ENCODE results near the gene FOXK2. TPM values are rescaled to one million over a fixed set of nuclear protein-coding genes. Genes with fewer than 3 reads are reported as not detected.

Gene FOXK2
- total and polyA plus RNA-seq, 2 of the 8 experiments (the other 6 are each of a cell fraction or from before 2014, with no cell fraction given), result 34.7 to 64.9 TPM

DNA sequence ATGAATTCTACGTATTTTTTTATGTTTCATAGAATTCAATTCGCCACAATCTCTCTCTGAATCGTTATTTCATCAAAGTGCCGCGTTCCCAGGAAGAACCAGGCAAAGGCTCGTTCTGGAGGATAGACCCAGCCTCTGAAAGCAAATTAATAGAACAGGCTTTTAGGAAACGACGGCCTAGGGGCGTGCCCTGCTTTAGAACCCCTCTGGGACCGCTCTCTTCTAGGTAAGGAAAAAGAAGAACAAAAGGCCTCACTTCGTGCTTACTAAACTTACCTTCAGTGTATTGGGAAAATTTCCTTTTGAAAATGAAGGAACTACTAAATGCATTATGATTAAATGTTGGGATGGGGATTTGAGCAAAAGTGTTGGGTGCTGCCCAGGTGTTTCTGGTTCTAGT is 63.2 kb downstream of the FOXK2 start:
- Histone ChIP-seq H3K9ac (replicated peaks in 1 of 4; ENCODE audit: extremely low read depth in 1 of 4, low read depth in 3 of 4, low read length in 3 of 4) (no peak overlapping the region), H4K20me1 (replicated peaks in 1 of 2; ENCODE audit: control insufficient read depth in 1 of 2, insufficient read depth in 2 of 2, low read length in 2 of 2) (peaks cover 5 to 9% of the 10 kb centered on the region in 2 experiments), H3K4me1 (replicated peaks in 1 of 4; ENCODE audit: control insufficient read depth in 3 of 4, insufficient read depth in 4 of 4, low read length in 3 of 4) (no peaks in the 10 kb centered on the region), H3K4me2 (ENCODE audit: insufficient read depth in 1 of 2, low read depth in 2 of 2, low read length in 2 of 2) (no peak overlapping the region), H3K23me2 (ENCODE audit: low read depth, low read length) (no peaks in the 10 kb centered on the region), H2AFZ (ENCODE audit: low read length) (no peak overlapping the region), H3K36me3 (ENCODE audit: control insufficient read depth in 2 of 4, insufficient read depth in 4 of 4, low read length in 3 of 4) (peaks cover 8 to 38% (median 29%) of the 10 kb centered on the region in 4 experiments), H3K9me3 (ENCODE audit: insufficient read depth in 2 of 2, low read depth in 1 of 2, low read length in 1 of 2) (no peaks in the 10 kb centered on the region; a peak in 1 of 4 replicates), H3K27me3 (replicated peaks in 1 of 4; ENCODE audit: control insufficient read depth in 3 of 4, extremely low read depth in 1 of 4, insufficient read depth in 3 of 4, low read length in 3 of 4) (no peaks in the 10 kb centered on the region), H3K79me1 (ENCODE audit: low read depth, low read length) (peaks cover 7% of the 10 kb centered on the region; the same call in 1 of the 2 replicates), H3K56ac (replicated peaks; ENCODE audit: insufficient read length, low read depth, low read length) (no peak overlapping the region), H3K4ac (replicated peaks; ENCODE audit: insufficient read length, low read depth, low read length) (no peak overlapping the region), H3K18ac (ENCODE audit: extremely low read depth, low read length) (no peak overlapping the region), H4K5ac (ENCODE audit: insufficient read length, low read depth, low read length) (no peak overlapping the region), H3K23ac (ENCODE audit: insufficient read length) (no peak overlapping the region), H2BK120ac (replicated peaks; ENCODE audit: low read depth, low read length) (no peak overlapping the region), H4K8ac (ENCODE audit: extremely low read depth, insufficient read depth, low read length) (no peak overlapping the region), H4K91ac (replicated peaks; ENCODE audit: insufficient read length, low read length) (no peak overlapping the region), H2AK5ac (ENCODE audit: low read depth, low read length) (no peak overlapping the region), H2BK15ac (ENCODE audit: low read length) (no peak overlapping the region), H3K27ac (ENCODE audit: low read depth, low read length) (no peak overlapping the region), H3K14ac (ENCODE audit: insufficient read length) (no peak overlapping the region), H3K79me2 (ENCODE audit: control insufficient read depth in 1 of 2, insufficient read depth in 2 of 2, low read length in 2 of 2) (peaks cover 0 to 7% of the 10 kb centered on the region in 2 experiments; a peak in 1 of 4 replicates), H2BK5ac (ENCODE audit: low read depth, low read length) (no peak overlapping the region), H2BK12ac (ENCODE audit: low read depth, low read length) (no peak overlapping the region), H3K4me3 (ENCODE audit: extremely low read depth in 1 of 4, insufficient read depth in 2 of 4, low read depth in 3 of 4, low read length in 4 of 4) (no peak overlapping the region), H2BK20ac (ENCODE audit: low read length) (no peak overlapping the region)
- FAIRE-seq (no peak), DNase-seq (ENCODE audit: low read depth in 1 of 2, low spot score in 2 of 2) (no peak)
- ChIA-PET CTCF (ENCODE audit: partially characterized antibody) (no interaction called here), POLR2A (ENCODE audit: partially characterized antibody) (no interaction called here)
- WGBS, 2 experiments (ENCODE audit: extremely low coverage in 1 of 2, insufficient coverage in 1 of 2, insufficient read length in 1 of 2, insufficient replicate concordance in 2 of 2, low coverage in 1 of 2, low lambda C conversion rate in 2 of 2, missing lambda C conversion rate in 1 of 2), result 95% methylated on average over 11 of the region's 11 CpGs; no CpG with 5 or more reads in 1 of the 2 experiments
- TF ChIP-seq RFX5 (IDR thresholded peaks at IDR 0.05; ENCODE audit: borderline replicate concordance, low read depth, low read length) (no peak), ASH2L (IDR thresholded peaks at IDR 0.05; ENCODE audit: low read length) (no peak), HDAC6 (IDR thresholded peaks at IDR 0.05; ENCODE audit: low read depth, low read length) (no peak), CHD2 (IDR thresholded peaks at IDR 0.05; ENCODE audit: low read length) (no peak), SAP30 (IDR thresholded peaks at IDR 0.05; ENCODE audit: insufficient read depth, insufficient replicate concordance, low read length) (no peak), GTF2F1 (IDR thresholded peaks at IDR 0.05; ENCODE audit: borderline replicate concordance, low read depth, low read length) (no peak), BCL11A (IDR thresholded peaks at IDR 0.05; ENCODE audit: low read depth in 2 of 2, low read length in 2 of 2) (no peak), JUND (IDR thresholded peaks at IDR 0.05; ENCODE audit: low read length) (no peak), KDM5A (IDR thresholded peaks at IDR 0.05; ENCODE audit: low read length) (no peak)
- TF ChIP-seq, protein P1, sequence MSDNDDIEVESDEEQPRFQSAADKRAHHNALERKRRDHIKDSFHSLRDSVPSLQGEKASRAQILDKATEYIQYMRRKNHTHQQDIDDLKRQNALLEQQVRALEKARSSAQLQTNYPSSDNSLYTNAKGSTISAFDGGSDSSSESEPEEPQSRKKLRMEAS (IDR thresholded peaks at IDR 0.05), result no peak
- TF ChIP-seq, protein P2, sequence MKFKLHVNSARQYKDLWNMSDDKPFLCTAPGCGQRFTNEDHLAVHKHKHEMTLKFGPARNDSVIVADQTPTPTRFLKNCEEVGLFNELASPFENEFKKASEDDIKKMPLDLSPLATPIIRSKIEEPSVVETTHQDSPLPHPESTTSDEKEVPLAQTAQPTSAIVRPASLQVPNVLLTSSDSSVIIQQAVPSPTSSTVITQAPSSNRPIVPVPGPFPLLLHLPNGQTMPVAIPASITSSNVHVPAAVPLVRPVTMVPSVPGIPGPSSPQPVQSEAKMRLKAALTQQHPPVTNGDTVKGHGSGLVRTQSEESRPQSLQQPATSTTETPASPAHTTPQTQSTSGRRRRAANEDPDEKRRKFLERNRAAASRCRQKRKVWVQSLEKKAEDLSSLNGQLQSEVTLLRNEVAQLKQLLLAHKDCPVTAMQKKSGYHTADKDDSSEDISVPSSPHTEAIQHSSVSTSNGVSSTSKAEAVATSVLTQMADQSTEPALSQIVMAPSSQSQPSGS (IDR thresholded peaks at IDR 0.05; ENCODE audit: low read length), result no peak
